ENCODE data around the gene KCNQ5. TPM values are rescaled to one million over a fixed set of nuclear protein-coding genes. Genes with fewer than 3 reads are reported as not detected.

Gene KCNQ5
- total and polyA plus RNA-seq, 4 experiments from 2014 or later = 1.0 to 4.2 (median 3.4) TPM; not detected in 1

Small RNA genes within 50 kb of the gene (microRNA-seq; reads per million reads assigned to microRNA genes)
- not detected for gene MIR4282 (ENCODE audit: borderline microRNAs expressed, borderline number of aligned reads, borderline replicate concordance)

Data from CD4-positive, alpha-beta memory T cell (primary cell).